GM11168 (cell line): ENCODE measurements around the gene UBA52.

Source experiments
- in situ Hi-C: fragments of 300-500 bp; cut with MboI; formaldehyde crosslinking; loops from one replicate; pipeline ENCODE4 v1.12.0; 2022; ENCODE audit warnings: low sequenced_read_pairs; ENCODE audit not compliant: unreplicated experiment

UBA52 gene

DNA sequence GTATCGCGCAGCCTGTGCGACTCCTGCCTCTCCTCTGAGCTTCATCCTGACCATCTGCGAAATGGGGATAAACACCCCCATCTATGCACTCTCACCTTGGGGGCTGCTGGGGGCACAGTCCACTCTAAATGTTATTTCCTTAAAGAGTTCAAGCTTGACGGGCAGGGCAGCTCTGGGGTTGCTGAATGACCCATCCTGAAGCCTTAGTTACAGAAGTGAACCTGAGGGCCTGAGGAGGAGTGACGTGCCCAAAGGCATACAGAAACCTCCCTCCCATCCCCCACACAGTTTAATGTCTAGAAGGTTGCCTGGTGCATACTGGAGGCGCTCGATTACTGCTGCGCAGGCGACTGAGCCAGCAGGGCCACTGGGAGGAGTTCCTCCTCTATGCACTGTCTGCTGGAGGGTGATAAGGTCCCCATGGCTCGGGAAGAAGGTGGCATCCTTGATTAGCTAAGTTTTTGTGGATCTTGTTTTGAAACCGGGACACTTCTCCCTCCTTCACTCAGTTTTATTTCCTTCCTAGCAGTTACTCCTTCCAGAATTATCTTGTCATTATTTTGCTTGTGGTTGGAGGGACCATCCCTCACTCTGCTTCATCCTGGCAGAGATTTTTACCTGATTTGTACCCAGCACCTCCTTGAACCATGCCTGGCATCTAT is 27.7 kb upstream of the UBA52 start:
- in situ Hi-C loops: no loop called here

- in situ Hi-C loops: no loop called here
These were observed 20.0 kb upstream of the UBA52 start for GRCh38 chr19:18551631-18552030.

GRCh38 chr19:18557411-18558201 is 14.1 kb upstream of the UBA52 start, which contains the start of gene KXD1:
KXD1 (plus strand) TSS chr19:18557870; CDS start chr19:18562057, 4,187 bp downstream.
- in situ Hi-C loops: no loop called here

GRCh38 chr19:18558202-18558555 is 13.5 kb upstream of the UBA52 start:
- in situ Hi-C loops: no loop called here

DNA sequence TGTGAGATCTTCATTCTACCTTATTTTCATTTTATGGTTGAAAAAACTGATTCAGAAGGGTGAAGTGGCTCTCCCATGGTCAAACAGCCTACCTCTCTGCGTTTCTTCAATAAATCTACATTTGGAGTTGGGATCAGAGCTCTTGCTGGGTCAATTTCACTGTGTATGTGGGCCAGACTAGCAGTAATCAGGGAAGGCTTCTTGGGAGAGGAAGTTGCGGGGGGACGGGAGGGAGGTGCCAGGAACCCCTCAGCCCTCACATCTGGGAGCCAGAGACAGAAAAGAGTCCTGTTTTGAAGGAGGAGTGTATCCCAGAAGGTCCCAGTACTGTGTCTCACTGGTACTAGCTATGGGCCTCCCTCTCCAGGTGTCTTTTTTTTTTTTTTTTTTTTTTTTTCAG is 13.1 kb upstream of the UBA52 start:
- in situ Hi-C loops: no loop called here

DNA sequence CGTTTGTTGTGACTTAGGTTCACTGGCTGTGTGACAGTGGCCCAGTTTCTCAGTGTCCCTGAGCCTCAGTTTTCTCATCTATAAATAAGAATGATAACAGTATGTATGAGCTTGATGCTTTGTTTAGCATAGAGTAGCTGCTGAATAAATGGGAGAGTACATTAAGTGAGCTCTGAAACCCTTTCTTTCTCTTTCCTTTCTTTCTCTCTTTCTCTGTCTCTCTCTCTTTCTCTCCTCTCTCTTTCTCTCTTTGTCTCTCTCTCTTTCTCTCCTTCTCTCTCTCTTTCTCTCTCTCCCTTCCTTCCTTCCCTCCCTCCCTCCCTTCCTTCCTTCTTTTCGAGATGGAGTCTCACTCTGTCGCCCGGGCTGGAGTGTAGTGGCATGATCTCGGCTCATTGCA is 12.0 kb upstream of the UBA52 start:
- in situ Hi-C loops: no loop called here

DNA sequence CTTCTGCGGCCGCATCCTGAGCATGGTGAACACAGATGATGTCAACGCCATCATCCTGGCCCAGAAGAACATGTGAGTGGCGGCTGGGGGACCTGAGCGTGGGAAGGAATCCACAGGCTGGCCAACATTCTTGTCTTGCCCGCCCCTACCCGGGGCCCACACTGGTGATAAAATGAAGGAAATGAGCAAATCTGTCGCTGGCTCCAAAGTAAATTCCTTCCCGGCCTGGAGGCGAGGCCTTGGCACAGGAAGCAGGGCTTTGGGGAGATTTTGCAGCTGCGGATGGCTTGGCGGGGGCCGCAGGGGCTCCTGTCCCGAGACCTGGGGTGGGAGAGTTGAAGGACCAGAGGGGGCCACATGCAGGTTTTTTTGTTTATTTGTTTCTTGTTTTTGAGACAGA is 9.6 kb upstream of the UBA52 start:
- in situ Hi-C loops: no loop called here

- in situ Hi-C loops: no loop called here
These were observed 4.7 kb upstream of the UBA52 start for GRCh38 chr19:18566953-18567352.

- in situ Hi-C loops: no loop called here
These were observed 3.3 kb upstream of the UBA52 start for GRCh38 chr19:18568367-18568766.

- in situ Hi-C loops: no loop called here
These were observed 3.1 kb downstream of the UBA52 start for GRCh38 chr19:18574691-18575291.

DNA sequence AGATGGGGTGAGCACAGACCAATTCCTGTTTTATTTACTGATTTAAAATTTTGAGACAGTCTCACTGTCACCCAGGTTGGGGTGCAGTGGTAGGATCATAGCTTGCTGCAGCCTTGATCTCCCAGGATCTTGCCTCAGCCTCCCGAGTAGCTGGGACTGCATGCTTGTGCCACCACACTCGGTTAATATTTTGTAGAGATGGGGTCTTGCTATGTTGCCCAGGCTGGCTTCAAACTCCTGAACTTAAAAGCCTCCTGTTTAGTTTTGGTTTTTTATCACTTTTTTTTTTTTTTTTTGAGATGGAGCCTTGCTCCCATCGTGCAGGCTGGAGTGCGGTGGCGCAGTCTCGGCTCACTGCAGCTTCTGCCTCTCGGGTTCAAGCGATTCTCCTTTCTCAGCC is 4.7 kb downstream of the UBA52 start:
- in situ Hi-C loops: no loop called here

DNA sequence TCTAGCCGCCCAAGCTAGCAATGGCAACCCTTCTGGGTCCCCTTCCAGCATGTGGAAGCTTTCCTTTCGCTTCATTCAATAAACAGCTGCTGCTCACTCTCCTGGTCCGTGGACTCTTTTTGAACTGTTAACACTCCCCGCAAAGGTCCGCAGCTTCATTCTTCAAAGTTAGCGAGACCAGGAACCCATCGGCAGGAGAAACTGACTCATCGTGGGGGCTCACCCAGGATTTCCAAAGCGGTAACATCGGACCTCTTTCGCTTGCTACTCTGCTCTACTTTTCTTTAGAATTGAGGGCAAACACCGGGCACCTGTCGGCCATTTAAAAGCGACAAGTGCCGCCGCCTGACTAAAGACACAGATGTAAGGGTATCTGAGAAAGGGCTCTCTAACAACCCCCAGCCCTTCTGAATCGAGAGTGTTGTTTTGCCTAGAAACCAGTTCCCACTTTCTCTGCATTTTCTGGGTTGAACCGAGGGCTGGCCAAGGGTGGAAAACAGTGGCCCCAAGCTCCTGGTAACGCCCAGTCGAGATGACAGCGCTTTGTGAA is 5.8 kb downstream of the UBA52 start:
- in situ Hi-C loops: no loop called here

GRCh38 chr19:18580311-18580710 is 8.7 kb downstream of the UBA52 start:
- in situ Hi-C loops: no loop called here

GRCh38 chr19:18586306-18586705 is 14.6 kb downstream of the UBA52 start:
- in situ Hi-C loops: no loop called here

DNA sequence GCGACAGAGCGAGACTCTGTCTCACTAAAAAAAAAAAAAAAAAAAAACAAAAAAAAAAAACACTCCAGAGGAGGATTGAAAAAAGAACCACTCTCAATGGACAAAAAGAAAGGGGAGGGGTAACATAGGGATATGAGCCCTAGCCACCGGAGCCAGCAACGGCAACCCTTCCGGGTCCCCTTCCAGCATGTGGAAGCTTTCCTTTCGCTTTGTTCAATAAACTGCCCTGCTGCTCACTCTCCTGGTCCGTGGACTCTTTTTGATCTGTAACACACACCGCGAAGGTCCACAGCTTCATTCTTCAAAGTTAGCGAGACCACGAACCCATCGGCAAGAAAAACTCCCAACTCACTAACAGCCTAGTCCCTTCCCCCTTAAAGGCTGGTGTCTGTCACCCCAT is 15.9 kb downstream of the UBA52 start:
- in situ Hi-C loops: no loop called here

DNA sequence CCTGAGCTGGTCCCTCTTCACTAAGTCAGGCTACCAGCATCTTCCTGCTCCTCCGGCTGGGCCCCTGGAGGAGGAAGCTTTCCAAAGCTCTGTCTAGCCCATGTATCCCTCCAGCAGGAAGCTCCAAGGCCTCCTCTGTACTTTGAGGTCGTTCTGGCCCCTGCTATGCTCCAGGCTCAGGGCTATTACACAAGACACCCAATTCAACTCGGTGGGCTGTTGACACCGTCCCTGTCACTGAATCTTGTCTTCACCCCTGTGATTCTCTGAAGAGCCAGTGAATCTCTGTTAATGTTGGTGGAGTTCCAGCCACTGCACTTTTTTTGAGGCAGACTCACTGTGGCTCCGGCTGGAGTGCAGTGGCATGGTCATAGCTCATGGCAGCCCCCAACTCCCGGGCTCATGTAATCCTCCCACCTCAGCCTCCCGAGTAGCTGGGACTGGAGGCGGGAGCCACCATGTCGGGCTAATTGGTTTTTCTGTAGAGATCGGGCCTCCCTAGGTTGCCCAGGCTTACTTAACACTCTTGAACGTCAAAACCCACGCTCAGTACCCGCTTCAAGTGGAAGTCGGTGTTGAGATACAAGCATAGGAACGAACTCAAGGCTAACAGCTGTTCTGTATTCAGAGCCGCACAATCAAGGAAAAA is 16.4 kb downstream of the UBA52 start:
- in situ Hi-C loops: no loop called here

DNA sequence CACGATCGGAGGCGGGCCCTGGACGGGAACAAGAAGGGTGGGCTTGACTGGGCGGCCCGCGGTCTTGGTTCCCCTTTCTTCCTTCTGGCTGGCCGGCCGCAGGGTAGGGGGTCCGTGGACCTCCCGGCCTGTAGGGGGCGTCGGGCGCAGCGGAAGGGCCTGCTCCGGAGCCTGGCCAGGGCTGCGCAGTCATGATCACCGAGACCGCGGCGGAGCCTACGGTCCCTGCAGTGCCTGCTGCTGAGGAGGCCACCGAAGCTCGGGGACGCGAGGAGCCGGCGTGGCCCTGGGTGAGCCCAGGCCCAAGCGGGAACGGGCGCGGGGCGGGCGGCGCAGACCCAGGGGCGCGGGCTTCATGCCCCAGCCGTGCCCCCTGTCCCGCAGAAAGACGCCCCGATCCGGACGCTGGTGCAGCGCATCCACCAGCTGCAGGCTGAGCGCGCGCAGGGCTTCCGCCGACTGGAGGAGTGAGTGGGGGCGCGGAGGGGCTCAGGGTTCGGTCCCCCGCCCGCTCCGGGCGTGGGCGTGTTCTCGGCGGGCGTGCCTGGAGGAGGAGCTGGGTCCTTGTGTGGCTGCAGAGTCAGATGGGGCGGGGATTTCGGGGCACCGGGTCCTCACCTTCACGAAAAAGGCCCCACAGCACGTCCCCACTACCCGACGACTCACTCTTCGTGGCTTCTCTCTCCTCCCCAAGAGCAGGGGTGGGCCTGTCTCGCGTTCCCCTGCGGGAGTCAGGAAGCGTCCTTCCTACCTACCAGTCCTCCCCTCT is 17.1 kb downstream of the UBA52 start, which contains the start of gene REX1BD:
Gene REX1BD (plus strand): TSS at position 188 of the 769 bp plus-strand sequence. CDS start 4 bp downstream, at position 192.
- in situ Hi-C loops: no loop called here

GRCh38 chr19:18589380-18590272 is 18.0 kb downstream of the UBA52 start:
- in situ Hi-C loops: no loop called here
